HG03575 (cell line): ENCODE results near the gene ITPRID2.

Experiments used
- ATAC-seq: cut with Tn5 transposase; IDR thresholded peaks from one replicate; pipeline ENCODE4 v1.9.1; 2021; ENCODE audit not compliant: unreplicated experiment, insufficient number of reproducible peaks, low FRiP score; ENCODE audit errors: extremely low read depth

The ITPRID2 gene

GRCh38 chr2:181907635-181908034 is 16.1 kb downstream of the ITPRID2 start:
- no peak for ATAC-seq

- ATAC-seq = no peak
Observed at GRCh38 chr2:181910028-181910831, 18.7 kb downstream of the ITPRID2 start.

- no peak for ATAC-seq
Observed at GRCh38 chr2:181911830-181912229, 20.3 kb downstream of the ITPRID2 start.

DNA sequence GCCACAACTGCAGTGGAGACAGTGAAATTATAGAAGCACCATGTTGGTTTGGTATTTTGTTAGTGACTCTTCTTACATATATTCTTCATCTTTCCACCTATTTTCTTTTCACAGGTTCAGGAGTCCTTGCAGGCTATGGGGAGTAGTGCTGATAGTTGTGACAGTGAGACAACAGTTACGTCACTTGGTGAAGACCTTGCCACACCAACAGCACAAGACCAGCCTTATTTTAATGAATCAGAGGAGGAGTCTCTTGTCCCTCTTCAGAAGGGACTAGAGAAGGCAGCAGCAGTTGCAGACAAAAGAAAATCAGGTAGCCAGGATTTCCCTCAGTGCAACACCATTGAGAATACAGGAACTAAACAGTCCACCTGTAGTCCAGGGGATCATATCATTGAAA is 23.6 kb downstream of the ITPRID2 start:
- no peak for ATAC-seq

- ATAC-seq = no peak
Observed at GRCh38 chr2:181916726-181917718, 25.5 kb downstream of the ITPRID2 start.

DNA sequence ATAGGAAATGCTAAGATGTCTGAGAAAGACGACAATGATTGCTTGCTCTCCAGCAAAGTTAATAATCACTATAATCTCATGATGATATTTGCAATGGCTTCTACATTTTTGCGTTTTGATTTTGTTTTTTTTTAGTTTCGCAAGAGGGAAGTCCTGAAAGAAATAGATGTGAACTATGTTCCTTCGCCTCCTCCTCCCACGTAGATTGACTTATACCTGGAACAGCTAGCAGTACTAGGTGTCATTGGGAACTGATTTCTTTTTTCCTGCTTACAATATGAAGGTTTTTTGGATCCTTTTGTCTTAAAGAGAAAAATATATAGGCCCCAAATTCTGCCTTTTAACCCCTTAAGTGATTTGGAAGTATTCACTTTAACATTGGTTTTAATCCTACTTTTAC is 26.7 kb downstream of the ITPRID2 start:
- ATAC-seq = no peak

GRCh38 chr2:181923121-181923520 is 31.6 kb downstream of the ITPRID2 start:
- ATAC-seq = no peak

DNA sequence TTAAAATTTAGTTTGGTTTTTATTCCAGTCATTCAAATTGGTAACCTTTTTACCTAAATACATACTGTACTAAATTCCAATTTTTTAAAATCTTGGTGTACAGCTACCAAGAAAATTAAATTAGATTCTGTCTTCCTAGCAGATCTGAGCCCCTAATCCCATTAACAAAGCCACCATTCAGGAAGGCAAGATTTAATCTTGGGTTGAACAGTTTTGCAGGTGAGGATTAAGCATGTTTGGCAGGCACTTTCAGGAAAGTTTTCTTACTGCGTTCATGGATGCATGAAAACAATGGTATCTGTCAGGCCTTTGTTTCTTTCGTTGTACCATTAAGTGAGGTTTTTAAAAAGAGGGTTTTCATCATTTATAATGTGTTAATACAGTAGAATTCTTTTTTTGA is 32.8 kb downstream of the ITPRID2 start:
- ATAC-seq = no peak

DNA sequence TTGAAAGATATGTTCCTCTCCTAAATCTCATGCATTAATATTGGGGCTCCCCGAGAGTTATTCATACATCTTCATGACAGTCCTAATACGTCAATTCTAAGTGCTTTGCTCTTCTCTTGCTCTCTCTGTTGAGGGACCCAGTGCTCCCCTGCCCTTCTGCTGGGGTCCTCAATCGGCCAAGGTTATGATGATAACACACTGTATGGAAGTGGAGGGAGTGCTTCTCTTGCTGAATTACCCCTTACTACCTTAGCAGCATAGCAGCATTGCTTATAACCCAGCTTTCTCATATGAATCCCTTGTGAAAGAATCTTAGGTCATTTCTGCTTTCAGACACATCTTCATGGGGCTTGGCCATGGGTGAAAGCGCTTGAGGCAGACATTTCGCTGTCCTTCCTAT is 43.2 kb downstream of the ITPRID2 start:
- no peak for ATAC-seq

- ATAC-seq = no peak
Observed at GRCh38 chr2:181937473-181937872, 45.9 kb downstream of the ITPRID2 start.

- ATAC-seq = no peak
Observed at GRCh38 chr2:181943411-181944124, 52.0 kb downstream of the ITPRID2 start.

- ATAC-seq = no peak
Observed at GRCh38 chr2:181944164-181944913, 52.8 kb downstream of the ITPRID2 start.

DNA sequence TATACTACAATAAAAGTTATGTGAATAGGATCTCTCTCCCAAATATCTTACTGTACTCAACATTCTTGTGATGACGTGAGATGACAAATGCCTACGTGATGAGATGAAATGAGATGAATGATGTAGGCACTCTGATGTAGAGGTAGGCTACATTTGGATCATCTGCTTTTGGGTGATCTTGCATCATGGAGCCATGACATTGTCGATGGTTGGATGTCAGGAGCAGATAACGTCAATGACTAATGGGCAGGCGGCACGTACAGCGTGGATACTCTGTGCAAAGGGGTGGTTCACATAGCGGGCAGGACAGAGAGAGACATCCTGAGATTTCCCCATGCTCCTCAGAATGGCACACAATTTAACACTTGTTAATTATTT is 53.4 kb downstream of the ITPRID2 start:
- ATAC-seq = no peak

DNA sequence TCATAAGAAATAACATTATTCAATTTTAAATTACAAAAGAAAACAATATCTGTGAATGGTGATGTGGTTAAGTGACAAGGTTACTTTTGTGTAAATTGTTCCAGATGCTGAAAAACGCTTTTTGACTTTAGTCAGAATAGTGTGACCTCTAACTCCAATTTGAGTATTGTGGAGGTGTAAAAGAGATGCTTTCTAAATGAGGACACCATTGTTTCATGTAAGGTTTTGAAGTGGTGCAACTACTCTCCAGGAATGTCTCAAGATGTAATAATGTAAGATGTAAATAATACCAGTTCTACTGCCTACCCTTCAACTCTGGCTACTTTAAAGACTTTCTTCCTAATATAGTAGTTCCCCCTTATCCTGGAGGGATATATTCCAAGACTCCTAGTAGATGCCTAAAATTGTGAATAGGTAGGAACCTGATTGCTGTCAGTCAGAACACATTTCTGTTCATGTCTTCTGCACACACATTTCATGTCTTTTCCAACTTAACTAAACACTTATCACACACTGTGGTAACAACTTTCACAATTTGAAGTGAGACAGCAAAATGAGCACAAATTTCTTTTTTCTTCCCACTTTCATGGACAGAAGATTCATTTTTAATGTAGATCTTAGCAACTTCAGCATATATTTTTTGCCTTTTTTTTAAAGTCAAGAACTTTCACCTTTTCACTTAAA is 55.1 kb downstream of the ITPRID2 start:
- no peak for ATAC-seq

GRCh38 chr2:181947273-181947672 is 55.7 kb downstream of the ITPRID2 start:
- ATAC-seq = no peak

GRCh38 chr2:181948227-181948626 is 56.7 kb downstream of the ITPRID2 start:
- ATAC-seq = no peak

DNA sequence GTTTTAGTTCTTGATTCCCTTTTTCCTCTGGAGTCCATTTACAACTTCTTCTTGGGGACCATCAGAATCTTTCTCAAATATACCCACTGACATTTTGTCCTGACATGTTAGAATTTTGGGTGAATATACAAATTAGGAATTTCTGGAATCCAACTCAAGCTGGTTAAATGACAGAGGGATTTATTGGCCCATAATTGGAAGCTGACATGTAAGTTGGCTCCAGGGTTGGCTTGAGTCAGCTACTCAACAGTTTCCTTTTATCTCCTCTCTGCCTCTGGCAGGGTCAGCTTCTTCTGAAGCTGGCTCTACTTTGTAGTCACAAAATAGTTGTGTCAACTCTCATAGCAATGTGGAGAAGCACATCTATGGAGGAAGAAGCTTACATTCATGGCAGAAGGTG is 57.5 kb downstream of the ITPRID2 start:
- no peak for ATAC-seq
